Nephron progenitor cell (in vitro differentiated cells): Measurements from ENCODE around the gene APMAP.

Experiments
- DNase-seq: peaks from one replicate; pipeline ENCODE4 v3.0.0; 2021
- H3K27ac Mint-ChIP-seq: 2 replicates; pipeline ENCODE4 v1.8.0; 2021; ENCODE audit warnings: mild to moderate bottlenecking, moderate library complexity, mixed read lengths
- H3K27me3 Mint-ChIP-seq: 2 replicates; pipeline ENCODE4 v1.8.0; 2021; ENCODE audit warnings: mild to moderate bottlenecking, low read depth, mixed read lengths; ENCODE audit not compliant: poor library complexity
- H3K36me3 Mint-ChIP-seq: 2 replicates; pipeline ENCODE4 v1.8.0; 2021; ENCODE audit warnings: low read depth, mixed read lengths
- H3K4me1 Mint-ChIP-seq: 2 replicates; pipeline ENCODE4 v1.8.0; 2021; ENCODE audit warnings: mixed read lengths
- H3K4me3 Mint-ChIP-seq: 2 replicates; pipeline ENCODE4 v1.8.0; 2021; ENCODE audit warnings: mild to moderate bottlenecking, moderate library complexity, mixed read lengths
- H3K9me3 Mint-ChIP-seq: 2 replicates; pipeline ENCODE4 v1.8.0; 2021; ENCODE audit warnings: mild to moderate bottlenecking, moderate library complexity, mixed read lengths
- CTCF ChIP-seq: fragments of 200-600 bp; sonication (generic); IDR thresholded peaks from 2 replicates; pipeline ENCODE4 v1.5.0; 2021; ENCODE audit warnings: antibody characterized with exemption

The APMAP gene

GRCh38 chr20:24990810-24991252, 1.7 kb downstream of the APMAP start:
- Mint-ChIP-seq H3K4me1 (peaks cover 53% of the 10 kb centered on the region), H3K27ac (no peak overlapping the region), H3K36me3 (no peaks in the 10 kb centered on the region), H3K4me3 (peak overlapping the region; percentile 98), H3K27me3 (peaks cover 11% of the 10 kb centered on the region), H3K9me3 (no peaks in the 10 kb centered on the region)
- no peak for DNase-seq
- TF ChIP-seq CTCF, result no peak

GRCh38 chr20:24989162-24989561, 3.4 kb downstream of the APMAP start:
- no peak for DNase-seq
- H3K4me3 Mint-ChIP-seq, result no peak overlapping the region

GRCh38 chr20:24987873-24988835, 4.4 kb downstream of the APMAP start:
- peaks cover 51% of the 10 kb centered on the region for H3K4me1 Mint-ChIP-seq
- TF ChIP-seq CTCF, result no peak

More at GRCh38 chr20:24989162-24989561, 3.4 kb downstream of the APMAP start:
- peaks cover under 1% of the 10 kb centered on the region for H3K36me3 Mint-ChIP-seq
- H3K4me1 Mint-ChIP-seq, result peaks cover 54% of the 10 kb centered on the region
- no peaks in the 10 kb centered on the region for H3K9me3 Mint-ChIP-seq
- no peak overlapping the region for H3K27ac Mint-ChIP-seq
- peaks cover 4% of the 10 kb centered on the region for H3K27me3 Mint-ChIP-seq
- TF ChIP-seq CTCF, result no peak

DNA sequence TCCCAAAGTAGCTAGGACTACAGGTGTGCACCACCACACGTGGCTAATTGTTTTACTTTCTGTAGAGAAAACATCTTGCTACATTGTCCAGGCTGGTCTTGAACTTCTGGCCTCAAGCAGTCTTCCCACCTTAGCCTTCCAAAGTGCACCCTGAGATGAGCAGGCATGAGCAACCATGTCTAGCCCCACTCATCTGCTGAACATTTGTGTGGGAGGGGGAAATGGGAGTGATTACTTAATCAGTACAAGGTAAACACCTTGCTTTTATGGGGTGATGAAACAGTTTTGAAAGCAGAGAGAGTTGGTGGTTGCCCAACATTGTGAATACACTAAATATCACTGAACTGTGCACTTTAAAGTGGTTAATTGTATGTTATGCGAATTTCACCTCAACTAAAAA, 5.3 kb downstream of the APMAP start:
- Mint-ChIP-seq H3K4me1 (peaks cover 47% of the 10 kb centered on the region), H3K27me3 (no peaks in the 10 kb centered on the region), H3K9me3 (peaks cover 3% of the 10 kb centered on the region), H3K27ac (no peak overlapping the region), H3K36me3 (peaks cover 20% of the 10 kb centered on the region), H3K4me3 (no peak overlapping the region)
- no peak for TF ChIP-seq CTCF
- no peak for DNase-seq

More at GRCh38 chr20:24987873-24988835, 4.4 kb downstream of the APMAP start:
- Mint-ChIP-seq H3K9me3 (no peaks in the 10 kb centered on the region), H3K27ac (no peak overlapping the region), H3K36me3 (peaks cover 11% of the 10 kb centered on the region), H3K27me3 (no peaks in the 10 kb centered on the region), H3K4me3 (no peak overlapping the region)
- DNase-seq, result no peak

DNA sequence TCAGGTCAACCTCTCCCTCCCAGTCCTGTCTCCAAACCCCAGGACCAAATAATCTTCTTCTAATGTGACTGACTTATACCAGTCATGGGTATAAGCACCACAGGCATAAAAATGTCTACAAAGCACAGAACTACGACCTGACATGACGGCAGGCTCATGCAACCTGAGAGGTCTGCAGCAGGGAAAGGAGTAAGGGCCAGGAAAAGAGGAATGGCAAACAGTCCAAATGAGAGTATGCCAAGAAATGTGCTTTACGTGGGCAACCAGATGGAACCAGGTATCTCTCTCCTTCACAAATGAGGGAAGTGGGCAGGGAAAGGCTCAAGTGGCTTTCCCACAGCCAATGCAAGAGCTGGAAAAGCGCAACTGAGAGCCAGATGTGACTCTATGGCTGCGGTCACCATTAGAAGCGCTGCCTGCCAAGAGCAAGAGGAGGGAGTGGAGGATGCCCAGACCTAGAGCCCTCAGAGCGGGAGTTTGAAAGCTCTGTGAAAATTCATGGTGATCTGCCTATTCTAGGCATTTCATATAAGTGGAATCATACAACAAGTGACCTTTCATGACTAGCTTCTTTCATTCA, 6.0 kb downstream of the APMAP start:
- Mint-ChIP-seq H3K36me3 (peaks cover 27% of the 10 kb centered on the region), H3K9me3 (peaks cover 7% of the 10 kb centered on the region), H3K4me3 (no peak overlapping the region), H3K27me3 (no peaks in the 10 kb centered on the region), H3K27ac (no peak overlapping the region), H3K4me1 (peaks cover 42% of the 10 kb centered on the region)
- DNase-seq, result no peak
- no peak for TF ChIP-seq CTCF
